GM19023 (cell line): ENCODE results near the gene NSMCE3.
"Not testable (repeated sequence)": the region's sequence is repeated elsewhere in the genome, so short reads cannot be mapped to it uniquely, and the experiment has no call there.

Source experiments
- ATAC-seq: cut with Tn5 transposase; IDR thresholded peaks from one replicate; pipeline ENCODE4 v1.9.1; 2021; ENCODE audit warnings: mild to moderate bottlenecking, moderate library complexity; ENCODE audit not compliant: unreplicated experiment

Gene NSMCE3

GRCh38 chr15:29270169-29270955 lies 740 bp upstream of the NSMCE3 start:
- ATAC-seq: peak; percentile 21

- ATAC-seq: peak; percentile 31
These were observed 727 bp downstream of the NSMCE3 start for GRCh38 chr15:29268706-29269484.

GRCh38 chr15:29266052-29266582 lies 3.5 kb downstream of the NSMCE3 start:
- ATAC-seq: no peak

- no peak for ATAC-seq
These were observed 6.3 kb downstream of the NSMCE3 start for GRCh38 chr15:29263289-29263688.

- ATAC-seq: no peak
These were observed 6.9 kb downstream of the NSMCE3 start for GRCh38 chr15:29262738-29263137.

- no peak for ATAC-seq
These were observed 8.7 kb downstream of the NSMCE3 start for GRCh38 chr15:29260896-29261295.

GRCh38 chr15:29259233-29259632 lies 10.4 kb downstream of the NSMCE3 start:
- ATAC-seq: no peak

GRCh38 chr15:29252234-29252633 lies 17.4 kb downstream of the NSMCE3 start:
- no peak for ATAC-seq

GRCh38 chr15:29244544-29244943 lies 25.1 kb downstream of the NSMCE3 start:
- no peak for ATAC-seq

GRCh38 chr15:29244123-29244522 lies 25.5 kb downstream of the NSMCE3 start:
- no peak for ATAC-seq

GRCh38 chr15:29242456-29243242 lies 27.0 kb downstream of the NSMCE3 start:
- ATAC-seq: no peak

- ATAC-seq: no peak
These were observed 28.4 kb downstream of the NSMCE3 start for GRCh38 chr15:29241207-29241606.

- no peak for ATAC-seq
These were observed 30.2 kb downstream of the NSMCE3 start for GRCh38 chr15:29239395-29239794.

- ATAC-seq: no peak
These were observed 36.1 kb downstream of the NSMCE3 start for GRCh38 chr15:29233566-29233965.

- ATAC-seq: no peak
These were observed 43.0 kb downstream of the NSMCE3 start for GRCh38 chr15:29226436-29227208.

- ATAC-seq: no peak
These were observed 43.9 kb downstream of the NSMCE3 start for GRCh38 chr15:29225534-29226234.

- not testable (repeated sequence) for ATAC-seq
These were observed 44.6 kb downstream of the NSMCE3 start for GRCh38 chr15:29224987-29225363.

GRCh38 chr15:29224235-29224986 lies 45.2 kb downstream of the NSMCE3 start:
- ATAC-seq: not testable (repeated sequence)

- ATAC-seq: no peak
These were observed 46.0 kb downstream of the NSMCE3 start for GRCh38 chr15:29223640-29224039.
